WTC11 (cell line): ENCODE measurements around the gene CILP2. TPM values are rescaled to one million over a fixed set of nuclear protein-coding genes. Genes with fewer than 3 reads are reported as not detected.

Experiments
- ATAC-seq: fragments of 200-7000 bp; cut with Tn5 transposase; 2 replicates; pipeline ENCODE4 v1.10.0; 2021; ENCODE audit warnings: mild to moderate bottlenecking, moderate library complexity
- CTCF ChIA-PET: fragments of 300-600 bp; sonication (Branson Sonifier 250); formaldehyde crosslinking; loops from one replicate; lab custom pipeline; 2021; ENCODE audit warnings: antibody characterized with exemption; lab: Charles Lee
- POLR2A ChIA-PET: fragments of 350-600 bp; sonication (Branson Sonifier 250); formaldehyde crosslinking; loops from one replicate; lab custom pipeline; 2021; ENCODE audit warnings: antibody characterized with exemption; lab: Charles Lee
- DNase-seq: peaks from one replicate; pipeline ENCODE4 v3.0.0; 2021; ENCODE audit warnings: low spot score
- H3K27ac Mint-ChIP-seq: 2 replicates; pipeline ENCODE4 v1.8.0; 2021; ENCODE audit warnings: mixed read lengths
- H3K27me3 Mint-ChIP-seq: 2 replicates; pipeline ENCODE4 v1.8.0; 2021; ENCODE audit warnings: low read depth, mild to moderate bottlenecking, moderate library complexity, mixed read lengths
- H3K36me3 Mint-ChIP-seq: 2 replicates; pipeline ENCODE4 v1.8.0; 2021; ENCODE audit warnings: mixed read lengths
- H3K4me1 Mint-ChIP-seq: 2 replicates; pipeline ENCODE4 v1.8.0; 2022; ENCODE audit warnings: mixed read lengths
- H3K4me3 Mint-ChIP-seq: 2 replicates; pipeline ENCODE4 v1.8.0; 2021; ENCODE audit warnings: mild to moderate bottlenecking, moderate library complexity, mixed read lengths
- H3K9me3 Mint-ChIP-seq: 2 replicates; pipeline ENCODE4 v1.8.0; 2021; ENCODE audit warnings: mixed read lengths
- CBFB ChIP-seq: sonication (generic); formaldehyde crosslinking; IDR thresholded peaks from 2 replicates; pipeline ENCODE4 v1.8.1; 2022; ENCODE audit warnings: mild to moderate bottlenecking, low read depth, missing genetic modification reagents
- ELF4 ChIP-seq: sonication (generic); formaldehyde crosslinking; IDR thresholded peaks from 2 replicates; pipeline ENCODE4 v1.8.1; 2022; ENCODE audit warnings: low read depth, mild to moderate bottlenecking, moderate library complexity, missing genetic modification reagents
- ETV6 ChIP-seq: sonication (generic); formaldehyde crosslinking; IDR thresholded peaks from 2 replicates; pipeline ENCODE4 v1.8.1; 2022; ENCODE audit warnings: mild to moderate bottlenecking, missing genetic modification reagents
- FOXJ3 ChIP-seq: sonication (generic); formaldehyde crosslinking; IDR thresholded peaks from 2 replicates; pipeline ENCODE4 v1.9.0; 2021; ENCODE audit warnings: missing genetic modification reagents, mild to moderate bottlenecking, borderline replicate concordance
- GTF2I ChIP-seq: fragments of 250-450 bp; sonication (Bioruptor Pico); conservative IDR thresholded peaks from 2 replicates; pipeline ENCODE4 v1.4.0; 2021; ENCODE audit warnings: mild to moderate bottlenecking
- TEAD1 ChIP-seq: sonication (generic); formaldehyde crosslinking; IDR thresholded peaks from 2 replicates; pipeline ENCODE4 v1.8.0; 2022; ENCODE audit warnings: mild to moderate bottlenecking, missing genetic modification reagents
- TP53 ChIP-seq: sonication (generic); formaldehyde crosslinking; IDR thresholded peaks from 2 replicates; pipeline ENCODE4 v1.8.1; 2023; ENCODE audit warnings: mild to moderate bottlenecking, missing genetic modification reagents
- ZNF219 ChIP-seq: sonication (generic); formaldehyde crosslinking; IDR thresholded peaks from 2 replicates; pipeline ENCODE4 v1.8.0; 2023; ENCODE audit warnings: missing genetic modification reagents, mild to moderate bottlenecking, borderline replicate concordance
- ZNF232 ChIP-seq: sonication (generic); formaldehyde crosslinking; IDR thresholded peaks from 2 replicates; pipeline ENCODE4 v1.8.0; 2022; ENCODE audit warnings: mild to moderate bottlenecking, missing genetic modification reagents
- ZNF263 ChIP-seq: sonication (generic); formaldehyde crosslinking; IDR thresholded peaks from 2 replicates; pipeline ENCODE4 v1.8.1; 2022; ENCODE audit warnings: low read depth, mild to moderate bottlenecking, moderate library complexity, missing genetic modification reagents
- total RNA-seq: library from RNA; stranded (reverse); gene quantifications from 3 replicates; pipeline ENCODE4 v1.2.3, GENCODE V29; 2021
- TF ChIP-seq, protein P1 (sequence below): fragments of 250-450 bp; sonication (Bioruptor Pico); IDR thresholded peaks from 2 replicates; pipeline ENCODE4 v1.9.0; 2021; ENCODE audit warnings: mild to moderate bottlenecking
- TF ChIP-seq, protein P2 (sequence below): sonication (generic); formaldehyde crosslinking; IDR thresholded peaks from 2 replicates; pipeline ENCODE4 v1.8.0; 2023; ENCODE audit warnings: missing genetic modification reagents
- TF ChIP-seq, protein P3 (sequence below): sonication (generic); formaldehyde crosslinking; IDR thresholded peaks from 2 replicates; pipeline ENCODE4 v1.8.1; 2022; ENCODE audit warnings: low read depth, mild to moderate bottlenecking, moderate library complexity, missing genetic modification reagents, borderline replicate concordance
- TF ChIP-seq, protein P4 (sequence below): sonication (generic); formaldehyde crosslinking; IDR thresholded peaks from 2 replicates; pipeline ENCODE4 v1.8.0; 2023; ENCODE audit warnings: mild to moderate bottlenecking, missing genetic modification reagents
- TF ChIP-seq, protein P5 (sequence below): sonication (generic); formaldehyde crosslinking; IDR thresholded peaks from 2 replicates; pipeline ENCODE4 v1.8.1; 2022; ENCODE audit warnings: low read depth, missing genetic modification reagents, borderline replicate concordance
- TF ChIP-seq, protein P6 (sequence below): fragments of 250-450 bp; sonication (Bioruptor Pico); IDR thresholded peaks from 2 replicates; pipeline ENCODE4 v1.9.0; 2021; ENCODE audit warnings: moderate library complexity, mild to moderate bottlenecking, inconsistent platforms, borderline replicate concordance
- TF ChIP-seq, protein P7 (sequence below): sonication (generic); formaldehyde crosslinking; IDR thresholded peaks from 2 replicates; pipeline ENCODE4 v1.8.0; 2022; ENCODE audit warnings: mild to moderate bottlenecking, missing genetic modification reagents
- TF ChIP-seq, protein P8 (sequence below): sonication (generic); formaldehyde crosslinking; IDR thresholded peaks from 2 replicates; pipeline ENCODE4 v1.8.1; 2023; ENCODE audit warnings: mild to moderate bottlenecking, missing genetic modification reagents, moderate library complexity
- TF ChIP-seq, protein P9 (sequence below): fragments of 200-600 bp; IDR thresholded peaks from 2 replicates; pipeline ENCODE4 v1.8.0; 2022; ENCODE audit warnings: antibody characterized with exemption

The CILP2 gene
- total RNA-seq, 1 experiment from 2014 or later: 7.9 TPM

DNA sequence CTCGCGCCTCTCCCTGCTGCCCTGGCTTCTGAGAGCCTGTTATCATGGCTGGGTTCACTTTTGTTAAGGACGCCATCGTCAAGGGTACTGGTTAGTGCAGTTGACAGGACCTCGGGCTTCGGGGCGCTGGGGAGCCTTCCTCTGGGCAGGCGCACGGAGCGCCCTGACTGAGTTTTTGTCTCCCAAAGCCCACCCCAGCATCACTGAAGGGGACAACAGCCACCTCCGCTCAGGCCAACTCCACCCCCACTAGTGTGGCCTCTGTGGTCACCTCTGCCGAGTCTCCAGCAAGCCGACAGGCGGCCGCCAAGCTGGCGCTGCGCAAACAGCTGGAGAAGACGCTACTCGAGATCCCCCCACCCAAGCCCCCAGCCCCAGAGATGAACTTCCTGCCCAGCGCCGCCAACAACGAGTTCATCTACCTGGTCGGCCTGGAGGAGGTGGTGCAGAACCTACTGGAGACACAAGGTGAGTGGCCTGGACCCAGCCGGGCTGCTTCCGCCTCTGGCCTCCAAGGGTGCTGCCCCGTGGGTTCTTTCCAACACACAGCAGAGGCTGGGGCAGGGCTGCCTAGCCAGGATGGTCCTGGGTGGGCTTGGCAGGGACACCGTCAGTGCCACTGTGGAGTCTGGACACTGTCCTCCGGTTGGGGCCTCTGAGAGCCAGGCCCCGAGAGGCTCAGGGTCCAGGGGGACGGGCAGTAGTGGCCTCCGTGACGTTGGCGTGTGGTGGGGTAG lies 39.6 kb upstream of the CILP2 start:
- POLR2A ChIA-PET: no interaction called here

DNA sequence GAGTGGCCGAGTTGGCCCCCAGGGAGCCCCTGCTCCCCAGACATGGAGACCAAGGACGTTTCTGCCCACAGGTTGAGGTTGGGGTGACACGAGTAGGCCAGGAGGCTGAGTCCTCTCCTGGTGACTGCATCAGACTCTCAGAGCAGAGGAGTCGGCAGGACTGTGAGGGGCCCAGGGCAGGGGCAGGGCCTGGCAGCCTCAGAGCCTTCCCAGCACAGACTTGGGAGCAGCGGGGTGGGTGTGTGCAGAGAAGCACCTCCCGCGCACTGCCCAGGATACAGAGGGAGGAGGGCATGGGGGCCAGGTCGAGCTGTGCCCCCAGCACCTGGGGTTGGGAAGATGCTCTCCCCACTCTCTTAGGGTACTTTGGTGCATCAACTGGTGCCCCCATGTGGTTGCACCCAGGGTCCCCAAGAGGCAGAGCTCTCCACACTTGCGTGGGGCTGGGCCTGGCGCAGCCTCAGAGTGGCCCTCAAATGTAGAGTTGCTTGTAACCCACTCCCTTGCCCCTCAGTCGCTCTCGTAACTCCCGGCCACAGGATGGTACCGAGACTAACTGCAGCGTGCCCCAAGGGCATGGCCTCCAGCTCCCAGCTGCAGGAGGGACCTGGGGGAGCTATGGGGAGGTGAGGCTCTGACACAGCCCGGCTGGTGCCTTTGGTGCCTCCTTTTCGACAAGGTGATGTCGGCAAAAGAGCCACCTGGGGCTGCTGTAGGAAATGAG lies 38.6 kb upstream of the CILP2 start:
- CTCF ChIA-PET: no interaction called here
- peaks cover 67% of the 10 kb centered on the region for H3K36me3 Mint-ChIP-seq
- TF ChIP-seq ELF4 (no peak), ZNF232 (CRISPR knock-in tag) (no peak), ZNF263 (no peak), TEAD1 (CRISPR knock-in tag) (no peak), FOXJ3 (CRISPR knock-in tag) (no peak), ZNF219 (CRISPR knock-in tag) (no peak), ETV6 (CRISPR knock-in tag) (no peak)
- TF ChIP-seq, protein P1, sequence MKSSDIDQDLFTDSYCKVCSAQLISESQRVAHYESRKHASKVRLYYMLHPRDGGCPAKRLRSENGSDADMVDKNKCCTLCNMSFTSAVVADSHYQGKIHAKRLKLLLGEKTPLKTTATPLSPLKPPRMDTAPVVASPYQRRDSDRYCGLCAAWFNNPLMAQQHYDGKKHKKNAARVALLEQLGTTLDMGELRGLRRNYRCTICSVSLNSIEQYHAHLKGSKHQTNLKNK (CRISPR knock-in tag): no peak
- TF ChIP-seq, protein P2, sequence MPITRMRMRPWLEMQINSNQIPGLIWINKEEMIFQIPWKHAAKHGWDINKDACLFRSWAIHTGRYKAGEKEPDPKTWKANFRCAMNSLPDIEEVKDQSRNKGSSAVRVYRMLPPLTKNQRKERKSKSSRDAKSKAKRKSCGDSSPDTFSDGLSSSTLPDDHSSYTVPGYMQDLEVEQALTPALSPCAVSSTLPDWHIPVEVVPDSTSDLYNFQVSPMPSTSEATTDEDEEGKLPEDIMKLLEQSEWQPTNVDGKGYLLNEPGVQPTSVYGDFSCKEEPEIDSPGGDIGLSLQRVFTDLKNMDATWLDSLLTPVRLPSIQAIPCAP: no peak
- TF ChIP-seq, protein P3, sequence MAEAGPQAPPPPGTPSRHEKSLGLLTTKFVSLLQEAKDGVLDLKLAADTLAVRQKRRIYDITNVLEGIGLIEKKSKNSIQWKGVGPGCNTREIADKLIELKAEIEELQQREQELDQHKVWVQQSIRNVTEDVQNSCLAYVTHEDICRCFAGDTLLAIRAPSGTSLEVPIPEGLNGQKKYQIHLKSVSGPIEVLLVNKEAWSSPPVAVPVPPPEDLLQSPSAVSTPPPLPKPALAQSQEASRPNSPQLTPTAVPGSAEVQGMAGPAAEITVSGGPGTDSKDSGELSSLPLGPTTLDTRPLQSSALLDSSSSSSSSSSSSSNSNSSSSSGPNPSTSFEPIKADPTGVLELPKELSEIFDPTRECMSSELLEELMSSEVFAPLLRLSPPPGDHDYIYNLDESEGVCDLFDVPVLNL (CRISPR knock-in tag): no peak

More for the DNA sequence above, 39.6 kb upstream of the CILP2 start:
- no peaks in the 10 kb centered on the region for H3K4me1 Mint-ChIP-seq
- no peak overlapping the region for H3K27ac Mint-ChIP-seq
- CTCF ChIA-PET: no interaction called here
- H3K4me3 Mint-ChIP-seq: no peak overlapping the region
- ATAC-seq (no peak), DNase-seq (no peak)
- H3K9me3 Mint-ChIP-seq: no peaks in the 10 kb centered on the region
- no peaks in the 10 kb centered on the region for H3K27me3 Mint-ChIP-seq
- TF ChIP-seq TP53 (CRISPR knock-in tag): no peak
- no peak for TF ChIP-seq FOXJ3 (CRISPR knock-in tag)
- TF ChIP-seq, protein P4, sequence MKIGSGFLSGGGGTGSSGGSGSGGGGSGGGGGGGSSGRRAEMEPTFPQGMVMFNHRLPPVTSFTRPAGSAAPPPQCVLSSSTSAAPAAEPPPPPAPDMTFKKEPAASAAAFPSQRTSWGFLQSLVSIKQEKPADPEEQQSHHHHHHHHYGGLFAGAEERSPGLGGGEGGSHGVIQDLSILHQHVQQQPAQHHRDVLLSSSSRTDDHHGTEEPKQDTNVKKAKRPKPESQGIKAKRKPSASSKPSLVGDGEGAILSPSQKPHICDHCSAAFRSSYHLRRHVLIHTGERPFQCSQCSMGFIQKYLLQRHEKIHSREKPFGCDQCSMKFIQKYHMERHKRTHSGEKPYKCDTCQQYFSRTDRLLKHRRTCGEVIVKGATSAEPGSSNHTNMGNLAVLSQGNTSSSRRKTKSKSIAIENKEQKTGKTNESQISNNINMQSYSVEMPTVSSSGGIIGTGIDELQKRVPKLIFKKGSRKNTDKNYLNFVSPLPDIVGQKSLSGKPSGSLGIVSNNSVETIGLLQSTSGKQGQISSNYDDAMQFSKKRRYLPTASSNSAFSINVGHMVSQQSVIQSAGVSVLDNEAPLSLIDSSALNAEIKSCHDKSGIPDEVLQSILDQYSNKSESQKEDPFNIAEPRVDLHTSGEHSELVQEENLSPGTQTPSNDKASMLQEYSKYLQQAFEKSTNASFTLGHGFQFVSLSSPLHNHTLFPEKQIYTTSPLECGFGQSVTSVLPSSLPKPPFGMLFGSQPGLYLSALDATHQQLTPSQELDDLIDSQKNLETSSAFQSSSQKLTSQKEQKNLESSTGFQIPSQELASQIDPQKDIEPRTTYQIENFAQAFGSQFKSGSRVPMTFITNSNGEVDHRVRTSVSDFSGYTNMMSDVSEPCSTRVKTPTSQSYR: no peak
- TF ChIP-seq, protein P5, sequence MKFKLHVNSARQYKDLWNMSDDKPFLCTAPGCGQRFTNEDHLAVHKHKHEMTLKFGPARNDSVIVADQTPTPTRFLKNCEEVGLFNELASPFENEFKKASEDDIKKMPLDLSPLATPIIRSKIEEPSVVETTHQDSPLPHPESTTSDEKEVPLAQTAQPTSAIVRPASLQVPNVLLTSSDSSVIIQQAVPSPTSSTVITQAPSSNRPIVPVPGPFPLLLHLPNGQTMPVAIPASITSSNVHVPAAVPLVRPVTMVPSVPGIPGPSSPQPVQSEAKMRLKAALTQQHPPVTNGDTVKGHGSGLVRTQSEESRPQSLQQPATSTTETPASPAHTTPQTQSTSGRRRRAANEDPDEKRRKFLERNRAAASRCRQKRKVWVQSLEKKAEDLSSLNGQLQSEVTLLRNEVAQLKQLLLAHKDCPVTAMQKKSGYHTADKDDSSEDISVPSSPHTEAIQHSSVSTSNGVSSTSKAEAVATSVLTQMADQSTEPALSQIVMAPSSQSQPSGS (CRISPR knock-in tag): no peak
- TF ChIP-seq, protein P6, sequence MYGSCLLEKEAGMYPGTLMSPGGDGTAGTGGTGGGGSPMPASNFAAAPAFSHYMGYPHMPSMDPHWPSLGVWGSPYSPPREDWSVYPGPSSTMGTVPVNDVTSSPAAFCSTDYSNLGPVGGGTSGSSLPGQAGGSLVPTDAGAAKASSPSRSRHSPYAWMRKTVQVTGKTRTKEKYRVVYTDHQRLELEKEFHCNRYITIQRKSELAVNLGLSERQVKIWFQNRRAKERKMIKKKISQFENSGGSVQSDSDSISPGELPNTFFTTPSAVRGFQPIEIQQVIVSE: no peak
- TF ChIP-seq, protein P7, sequence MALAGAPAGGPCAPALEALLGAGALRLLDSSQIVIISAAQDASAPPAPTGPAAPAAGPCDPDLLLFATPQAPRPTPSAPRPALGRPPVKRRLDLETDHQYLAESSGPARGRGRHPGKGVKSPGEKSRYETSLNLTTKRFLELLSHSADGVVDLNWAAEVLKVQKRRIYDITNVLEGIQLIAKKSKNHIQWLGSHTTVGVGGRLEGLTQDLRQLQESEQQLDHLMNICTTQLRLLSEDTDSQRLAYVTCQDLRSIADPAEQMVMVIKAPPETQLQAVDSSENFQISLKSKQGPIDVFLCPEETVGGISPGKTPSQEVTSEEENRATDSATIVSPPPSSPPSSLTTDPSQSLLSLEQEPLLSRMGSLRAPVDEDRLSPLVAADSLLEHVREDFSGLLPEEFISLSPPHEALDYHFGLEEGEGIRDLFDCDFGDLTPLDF (CRISPR knock-in tag): no peak
- TF ChIP-seq ETV6 (CRISPR knock-in tag): no peak
- TF ChIP-seq, protein P8, sequence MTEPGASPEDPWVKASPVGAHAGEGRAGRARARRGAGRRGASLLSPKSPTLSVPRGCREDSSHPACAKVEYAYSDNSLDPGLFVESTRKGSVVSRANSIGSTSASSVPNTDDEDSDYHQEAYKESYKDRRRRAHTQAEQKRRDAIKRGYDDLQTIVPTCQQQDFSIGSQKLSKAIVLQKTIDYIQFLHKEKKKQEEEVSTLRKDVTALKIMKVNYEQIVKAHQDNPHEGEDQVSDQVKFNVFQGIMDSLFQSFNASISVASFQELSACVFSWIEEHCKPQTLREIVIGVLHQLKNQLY: no peak
- no peak for TF ChIP-seq CBFB
- TF ChIP-seq GTF2I (CRISPR knock-in tag): no peak
- TF ChIP-seq, protein P9, sequence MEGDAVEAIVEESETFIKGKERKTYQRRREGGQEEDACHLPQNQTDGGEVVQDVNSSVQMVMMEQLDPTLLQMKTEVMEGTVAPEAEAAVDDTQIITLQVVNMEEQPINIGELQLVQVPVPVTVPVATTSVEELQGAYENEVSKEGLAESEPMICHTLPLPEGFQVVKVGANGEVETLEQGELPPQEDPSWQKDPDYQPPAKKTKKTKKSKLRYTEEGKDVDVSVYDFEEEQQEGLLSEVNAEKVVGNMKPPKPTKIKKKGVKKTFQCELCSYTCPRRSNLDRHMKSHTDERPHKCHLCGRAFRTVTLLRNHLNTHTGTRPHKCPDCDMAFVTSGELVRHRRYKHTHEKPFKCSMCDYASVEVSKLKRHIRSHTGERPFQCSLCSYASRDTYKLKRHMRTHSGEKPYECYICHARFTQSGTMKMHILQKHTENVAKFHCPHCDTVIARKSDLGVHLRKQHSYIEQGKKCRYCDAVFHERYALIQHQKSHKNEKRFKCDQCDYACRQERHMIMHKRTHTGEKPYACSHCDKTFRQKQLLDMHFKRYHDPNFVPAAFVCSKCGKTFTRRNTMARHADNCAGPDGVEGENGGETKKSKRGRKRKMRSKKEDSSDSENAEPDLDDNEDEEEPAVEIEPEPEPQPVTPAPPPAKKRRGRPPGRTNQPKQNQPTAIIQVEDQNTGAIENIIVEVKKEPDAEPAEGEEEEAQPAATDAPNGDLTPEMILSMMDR: no peak
- H3K36me3 Mint-ChIP-seq: peaks cover 68% of the 10 kb centered on the region

More for the DNA sequence above, 38.6 kb upstream of the CILP2 start:
- DNase-seq (no peak), ATAC-seq (no peak)
- Mint-ChIP-seq H3K9me3 (no peaks in the 10 kb centered on the region), H3K4me1 (no peaks in the 10 kb centered on the region), H3K4me3 (no peak overlapping the region), H3K27ac (peak overlapping the region; percentile 68; the same call in 1 of the 2 replicates), H3K27me3 (no peaks in the 10 kb centered on the region)
- POLR2A ChIA-PET: no interaction called here
